Uterus (tissue), 2 donors: ENCODE data around the gene MRPL21.

ENCODE experiments used
- CTCF ChIP-seq, 4 experiments: fragments of 200-600 bp in 2 of 4; fragments of 450-650 bp in 2 of 4; sonication (generic) in 2 of 4; IDR thresholded peaks; one replicate each; pipeline ENCODE4 v1.5.1; 2016 to 2019; ENCODE audit warnings: antibody characterized with exemption in 4 of 4, mild to moderate bottlenecking in 2 of 4, moderate library complexity in 1 of 4
- POLR2A ChIP-seq, 2 donors: fragments of 450-650 bp; IDR thresholded peaks; one replicate each; pipeline ENCODE4 v1.6.1; 2016; ENCODE audit warnings: antibody characterized with exemption in 2 of 2, mild to moderate bottlenecking in 1 of 2, moderate library complexity in 1 of 2

- no peak for TF ChIP-seq CTCF (IDR thresholded peaks at IDR 0.05)
- TF ChIP-seq POLR2A (IDR thresholded peaks at IDR 0.05), result peak; percentile 73 to 93
Observed at GRCh38 chr11:68841718-68842426, 61.8 kb downstream of the MRPL21 start, which contains the start of gene CPT1A.
